GM19193 (cell line): ENCODE results near the gene PARP12.
A peak's percentile ranks its signal among the peaks of the same experiment; 100 is the strongest.

Source experiments
- POLR2A ChIP-seq: IDR thresholded peaks from 4 replicates; pipeline ENCODE4 v1.6.1; 2011; ENCODE audit not compliant: insufficient read depth, insufficient read length; ENCODE audit errors: extremely low read depth

The PARP12 gene

GRCh38 chr7:140033036-140033435 lies 29.7 kb downstream of the PARP12 start:
- TF ChIP-seq POLR2A, result no peak

GRCh38 chr7:140031364-140031763 lies 31.4 kb downstream of the PARP12 start:
- TF ChIP-seq POLR2A, result no peak

- no peak for TF ChIP-seq POLR2A
These were observed 33.7 kb downstream of the PARP12 start for GRCh38 chr7:140029072-140029471.

GRCh38 chr7:140028311-140028710 lies 34.4 kb downstream of the PARP12 start:
- no peak for TF ChIP-seq POLR2A

- no peak for TF ChIP-seq POLR2A
These were observed 34.9 kb downstream of the PARP12 start for GRCh38 chr7:140027858-140028257.

- TF ChIP-seq POLR2A, result no peak
These were observed 35.8 kb downstream of the PARP12 start for GRCh38 chr7:140026935-140027334.

GRCh38 chr7:140025814-140026433 lies 36.8 kb downstream of the PARP12 start:
- TF ChIP-seq POLR2A, result no peak

GRCh38 chr7:140025241-140025640 lies 37.5 kb downstream of the PARP12 start:
- TF ChIP-seq POLR2A, result no peak

- TF ChIP-seq POLR2A, result no peak
These were observed 38.2 kb downstream of the PARP12 start for GRCh38 chr7:140024585-140024984.

GRCh38 chr7:140023728-140024127 lies 39.0 kb downstream of the PARP12 start:
- TF ChIP-seq POLR2A, result no peak

GRCh38 chr7:140022582-140023211 lies 40.1 kb downstream of the PARP12 start:
- no peak for TF ChIP-seq POLR2A

GRCh38 chr7:140021603-140022002 lies 41.1 kb downstream of the PARP12 start:
- peak; percentile 10 for TF ChIP-seq POLR2A

GRCh38 chr7:140019606-140020005 lies 43.1 kb downstream of the PARP12 start:
- no peak for TF ChIP-seq POLR2A

- no peak for TF ChIP-seq POLR2A
These were observed 43.6 kb downstream of the PARP12 start for GRCh38 chr7:140019172-140019571.

GRCh38 chr7:140018125-140019043 lies 44.4 kb downstream of the PARP12 start:
- TF ChIP-seq POLR2A, result no peak
